Cortex of kidney (tissue), 1 donor: ENCODE measurements around the gene CD7.

Source experiments
- DNase-seq: peaks from one replicate; lab custom pipeline; 2025; lab: John Stamatoyannopoulos, UW

Gene CD7

DNA sequence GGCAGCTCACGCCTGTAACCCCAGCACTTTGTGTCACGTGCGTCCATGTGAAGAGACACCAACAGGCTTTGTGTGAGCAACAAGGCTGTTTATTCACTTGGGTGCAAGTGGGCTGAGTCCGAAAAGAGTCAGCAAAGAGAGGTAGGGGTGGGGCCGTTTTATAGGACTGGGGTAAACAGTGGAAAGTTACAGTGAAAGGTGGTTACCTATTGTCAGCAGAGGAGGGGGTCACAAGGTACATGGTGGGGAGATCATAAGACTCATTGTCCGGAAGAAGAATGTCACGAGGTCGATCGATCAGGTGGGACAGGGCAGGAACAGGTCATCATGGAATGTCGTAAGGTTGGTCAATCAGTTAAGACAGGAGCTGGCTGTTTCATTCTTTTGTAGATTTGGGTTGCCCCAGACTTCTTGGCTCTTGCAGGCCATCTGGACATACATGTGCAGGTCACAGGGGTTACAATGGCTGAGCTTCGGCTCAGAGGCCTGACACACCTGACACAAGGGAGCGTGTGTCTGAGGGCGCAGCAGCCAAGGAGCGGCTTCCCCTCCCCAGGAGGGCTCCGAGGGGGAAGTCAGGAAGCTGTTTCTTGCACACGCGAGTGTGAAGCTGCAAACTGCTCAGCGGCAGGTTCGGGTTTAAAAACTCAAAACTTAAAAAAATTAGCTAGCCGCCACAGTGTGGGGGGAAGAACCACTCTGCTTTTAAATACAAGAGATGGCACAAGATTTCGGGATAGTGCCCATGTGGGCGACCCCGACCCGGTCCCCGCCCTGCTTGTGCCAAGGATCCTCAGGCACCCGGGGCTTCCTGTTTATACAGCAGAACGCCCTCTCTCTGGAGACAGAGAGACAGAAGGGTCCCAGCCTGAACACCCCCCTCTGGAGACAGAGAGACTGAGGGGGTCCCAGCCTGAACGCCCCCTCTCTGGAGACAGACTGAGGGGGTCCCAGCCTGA is 29.2 kb upstream of the CD7 start:
- no peak for DNase-seq

DNA sequence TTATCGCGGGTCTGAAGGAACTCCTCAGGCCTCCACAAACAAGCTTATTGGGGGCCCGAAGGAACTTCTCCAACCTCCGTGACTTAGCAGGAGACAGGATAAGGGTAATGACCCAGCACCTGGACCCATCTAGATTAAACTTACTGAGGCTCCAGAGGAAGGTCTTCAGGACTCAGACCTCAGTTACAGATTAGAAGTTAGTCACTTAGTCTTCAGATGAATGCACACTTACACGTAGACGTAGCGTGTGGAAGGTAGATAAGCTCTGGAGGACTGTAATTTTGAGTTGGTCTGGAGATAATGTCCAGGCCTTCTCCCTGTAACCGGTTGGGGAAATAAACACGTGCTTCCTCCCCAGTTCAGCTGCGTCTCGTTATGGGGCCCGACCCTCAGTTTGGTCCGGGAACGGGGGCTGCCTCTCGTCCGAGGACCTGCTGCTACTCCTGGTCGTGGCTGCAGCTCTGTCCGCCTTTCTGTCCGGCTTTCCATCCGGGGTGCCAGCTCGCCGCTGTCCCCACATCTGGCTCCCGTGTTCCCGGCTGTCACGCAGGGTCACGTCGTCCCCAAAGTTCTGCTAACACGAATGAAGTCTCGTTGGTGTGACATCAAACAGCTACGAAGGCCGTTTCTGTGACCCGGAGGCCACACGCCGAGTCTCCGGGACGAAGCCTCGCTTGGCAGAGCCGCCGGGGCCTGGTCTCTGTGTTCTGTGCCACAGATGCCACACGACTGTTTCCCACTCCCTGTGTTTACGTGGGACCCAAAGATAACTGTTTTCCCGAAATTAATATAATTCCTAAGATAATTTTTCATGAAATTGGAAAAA is 28.0 kb upstream of the CD7 start:
- no peak for DNase-seq

DNA sequence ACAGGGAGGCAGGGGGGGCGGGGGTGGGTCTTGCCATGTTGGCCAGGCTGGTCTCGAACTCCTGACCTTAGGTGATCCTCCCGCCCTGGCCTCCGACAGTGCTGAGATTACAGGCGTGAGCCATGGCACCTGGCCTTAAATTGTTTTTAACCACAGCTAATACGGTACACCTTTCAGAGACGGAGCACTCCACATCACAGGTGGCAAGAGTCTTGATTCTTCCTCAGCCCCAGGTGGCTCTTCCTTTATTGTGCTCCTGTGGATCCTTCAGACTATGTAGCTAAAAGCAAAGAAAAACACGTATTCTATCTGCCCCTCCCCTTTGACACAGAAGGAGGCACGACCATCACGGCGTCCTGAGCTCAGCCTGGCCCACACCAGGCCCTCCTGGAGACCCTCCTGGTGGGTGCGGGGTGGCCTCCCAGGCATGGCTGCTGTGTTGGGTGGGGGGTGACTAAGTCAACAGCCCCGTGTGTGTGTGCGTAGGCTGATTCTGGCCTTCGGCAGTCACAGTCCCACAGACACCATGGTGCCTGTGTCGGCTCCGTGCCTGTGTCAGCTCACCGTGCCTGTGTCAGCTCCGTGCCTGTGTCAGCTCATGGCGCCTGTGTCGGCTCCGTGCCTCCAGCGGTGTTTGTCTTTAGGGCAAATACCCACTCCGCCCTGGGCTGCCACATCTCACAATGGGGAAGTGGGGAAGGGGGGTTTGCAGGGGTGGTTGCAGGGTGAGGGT is 26.9 kb upstream of the CD7 start:
- DNase-seq, result no peak

- DNase-seq, result no peak
Observed at GRCh38 chr17:82343560-82343959, 26.2 kb upstream of the CD7 start.

GRCh38 chr17:82342361-82343079 is 25.1 kb upstream of the CD7 start:
- no peak for DNase-seq

- no peak for DNase-seq
Observed at GRCh38 chr17:82339634-82340580, 22.5 kb upstream of the CD7 start.

DNA sequence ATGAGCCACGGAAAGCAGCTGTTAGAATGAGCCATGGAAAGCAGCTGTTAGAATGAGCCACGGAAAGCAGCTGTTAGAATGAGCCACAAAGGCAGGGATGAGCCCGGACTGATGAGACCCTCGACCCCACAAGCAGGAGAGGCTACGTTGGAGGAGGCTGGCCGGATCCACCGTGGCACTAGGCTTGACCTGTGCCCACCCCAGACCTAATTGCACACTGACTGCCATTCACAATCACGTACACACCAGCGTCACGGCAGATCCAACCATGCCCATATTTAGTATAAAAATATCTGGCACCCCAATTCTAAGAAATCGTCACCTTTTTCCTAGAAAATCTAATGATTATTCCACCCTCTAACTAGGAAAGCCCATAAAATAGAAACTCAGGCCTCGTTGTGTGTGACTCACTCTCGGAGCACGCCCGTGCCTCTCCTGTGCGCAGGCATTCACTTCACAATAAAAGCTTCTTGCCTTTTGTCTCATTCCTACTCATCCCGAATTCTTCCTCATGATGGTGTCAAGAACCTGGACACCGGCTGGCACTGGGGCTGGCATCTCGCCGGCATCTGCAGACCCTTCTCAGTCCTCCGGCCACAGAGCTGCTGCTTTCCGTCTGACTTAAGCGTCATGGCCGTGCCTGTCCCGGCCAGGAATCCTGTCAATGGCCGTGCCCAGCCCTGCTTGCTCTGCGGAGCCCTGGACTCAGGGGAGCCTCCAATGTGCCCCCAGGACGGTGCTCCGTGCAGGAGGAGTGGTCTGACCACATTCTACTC is 21.6 kb upstream of the CD7 start:
- DNase-seq, result no peak

DNA sequence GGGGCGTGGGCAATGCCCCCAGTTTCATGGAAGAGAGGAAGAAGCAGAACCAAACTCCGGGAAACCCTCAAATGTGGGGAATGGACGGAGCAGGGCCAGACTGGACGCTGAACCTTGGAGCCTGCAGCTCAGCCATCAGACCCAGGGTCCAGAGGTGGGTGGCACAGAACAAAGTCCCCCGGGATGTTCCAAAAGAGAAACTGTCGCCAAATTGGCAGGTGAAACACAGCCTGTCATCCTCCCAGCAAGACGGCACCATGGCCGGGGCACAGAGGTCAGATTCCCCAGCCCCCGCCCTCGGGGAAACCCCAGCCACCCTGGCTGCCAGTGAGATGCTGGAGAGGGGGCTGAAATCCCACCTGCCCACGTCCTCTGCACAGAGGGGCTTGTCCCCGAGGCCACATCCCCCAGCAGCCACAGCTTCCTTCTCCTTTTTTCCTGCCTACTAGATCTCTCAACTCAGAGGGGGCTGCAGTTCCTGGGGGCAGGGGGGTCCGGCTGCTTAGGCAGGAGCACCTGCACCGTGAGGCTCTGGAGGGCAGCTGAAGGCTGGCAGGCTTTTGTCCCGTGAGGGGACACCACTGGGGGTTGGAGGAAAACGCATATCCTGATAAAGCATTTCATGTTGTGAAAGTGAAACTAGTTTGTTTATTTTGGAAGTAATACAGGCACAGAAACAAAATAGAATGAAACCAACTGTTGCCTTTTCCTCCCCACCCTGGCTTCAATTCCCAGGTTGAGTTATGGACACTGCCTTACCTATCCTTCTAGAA is 17.4 kb upstream of the CD7 start:
- DNase-seq, result no peak

GRCh38 chr17:82334204-82334621 is 16.8 kb upstream of the CD7 start:
- no peak for DNase-seq

GRCh38 chr17:82333279-82334171 is 16.1 kb upstream of the CD7 start, which contains the start of gene SECTM1:
TSS of gene SECTM1 (minus strand) at chr17:82333766. CDS start at chr17:82327240, 6,526 bp downstream.
- DNase-seq, result no peak

DNA sequence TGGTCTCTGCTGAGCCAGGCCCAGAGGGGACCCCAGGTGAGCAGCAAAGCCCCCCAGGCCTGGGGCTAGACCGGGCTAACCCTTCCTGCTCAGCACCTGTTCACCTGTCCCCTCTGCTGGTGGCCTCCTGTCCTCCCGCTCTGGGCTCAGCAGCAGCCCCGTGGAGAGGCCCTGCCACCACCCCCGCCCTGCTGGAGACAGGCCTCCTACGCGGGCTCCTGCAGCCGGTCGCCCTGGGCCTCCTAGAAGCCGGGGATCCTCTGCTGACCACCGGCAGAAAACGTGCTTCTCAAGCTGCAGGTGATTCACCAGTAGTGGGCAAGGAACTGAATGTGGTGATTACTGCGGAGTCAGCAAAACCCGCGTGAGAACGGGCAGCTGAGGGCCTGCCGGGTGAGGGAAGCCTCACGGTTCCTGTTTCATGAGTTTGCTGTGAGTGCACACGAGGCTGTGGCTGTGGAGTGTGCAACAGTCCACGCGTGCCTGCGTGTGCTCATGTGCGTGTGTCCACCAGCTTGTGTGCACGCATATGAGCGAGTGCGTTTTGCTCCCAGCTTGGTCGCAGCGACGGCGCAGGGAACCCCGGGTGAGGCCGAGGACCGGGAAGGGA is 15.4 kb upstream of the CD7 start:
- DNase-seq, result no peak

GRCh38 chr17:82331345-82331939 is 14.0 kb upstream of the CD7 start:
- DNase-seq, result no peak

DNA sequence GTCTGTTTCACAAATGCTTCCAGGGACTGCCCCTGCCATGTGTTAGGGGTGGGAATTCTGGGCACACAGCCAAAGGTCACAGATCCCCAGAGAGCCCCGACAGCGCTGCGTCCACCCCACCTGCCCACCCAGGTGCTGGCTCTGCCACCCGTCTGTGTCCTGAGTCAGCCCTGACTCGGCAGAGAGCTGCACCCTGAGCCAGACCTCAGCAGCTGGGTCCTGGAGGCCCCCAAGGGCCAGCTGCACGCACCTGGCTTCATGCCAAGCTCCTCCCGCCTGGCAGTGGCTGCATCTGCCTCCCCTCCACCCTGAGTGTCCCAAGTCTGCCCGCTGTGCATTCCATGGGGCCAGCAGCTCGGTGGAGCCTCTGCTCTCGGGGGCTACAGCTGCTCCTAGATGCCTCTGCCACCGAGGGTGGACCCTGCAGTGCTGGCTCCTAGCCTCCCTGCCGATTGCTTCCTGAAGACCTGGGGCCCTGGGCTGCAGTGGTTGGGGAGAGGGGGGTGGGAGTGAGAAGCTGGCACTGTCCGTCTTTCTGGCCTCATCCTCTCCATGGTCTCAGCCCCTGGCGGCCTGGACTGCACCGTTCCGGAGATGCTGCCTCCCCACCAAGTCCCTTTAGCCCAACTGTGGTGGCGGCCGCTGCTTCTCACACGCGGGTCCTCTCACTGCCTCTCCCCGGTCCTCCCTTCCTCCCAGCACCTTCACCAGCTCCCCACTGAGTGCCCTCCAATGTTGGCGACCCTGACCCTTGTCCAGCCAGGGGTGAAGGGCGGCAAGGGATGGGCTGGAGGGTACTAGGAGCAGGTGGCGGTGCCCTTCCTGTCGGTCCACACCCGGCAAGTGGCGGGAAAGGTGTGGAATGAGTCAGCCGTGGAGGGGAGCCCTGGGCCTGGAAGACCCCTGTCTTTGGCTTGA is 13.2 kb upstream of the CD7 start:
- DNase-seq, result no peak

- no peak for DNase-seq
Observed at GRCh38 chr17:82329683-82330321, 12.4 kb upstream of the CD7 start.

- no peak for DNase-seq
Observed at GRCh38 chr17:82328994-82329507, 11.6 kb upstream of the CD7 start.
